Measurements from ENCODE around the gene FTO. TPM values are rescaled to one million over a fixed set of nuclear protein-coding genes. Genes with fewer than 3 reads are reported as not detected.

The FTO gene
- total RNA-seq, 2 experiments from 2014 or later: 48.6 to 53.2 TPM

DNA sequence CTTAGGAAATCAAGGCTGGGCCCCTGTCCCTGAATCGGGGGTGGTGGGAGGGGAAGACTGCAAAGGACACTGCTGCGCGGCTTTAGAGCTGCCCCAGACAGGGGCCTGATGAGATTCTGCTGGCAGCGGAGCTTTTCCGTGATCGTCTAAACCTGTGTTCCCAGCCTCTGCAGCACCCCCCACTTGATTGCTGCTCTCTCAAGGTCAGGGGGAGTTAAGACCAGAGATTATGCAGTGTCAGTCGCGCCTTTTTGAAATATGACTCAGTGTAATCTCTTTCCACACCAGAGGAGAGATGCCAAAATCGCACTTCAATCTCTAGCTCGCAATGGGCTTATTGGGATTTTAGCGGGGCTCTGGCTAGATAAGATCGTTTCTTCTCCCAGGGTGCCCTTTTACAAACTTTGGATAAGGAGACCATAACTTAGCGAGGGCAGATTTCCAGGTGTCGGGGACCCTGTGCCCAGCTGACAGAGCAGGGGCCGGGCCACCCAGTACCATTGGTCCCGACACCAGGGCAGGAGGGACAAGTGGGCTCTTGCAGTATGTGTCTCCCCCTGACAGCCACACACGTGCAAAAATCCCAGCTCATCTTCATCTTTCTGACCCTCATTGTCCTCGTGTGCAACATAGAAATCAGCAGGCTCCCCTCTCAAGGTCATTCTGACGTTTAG lies 495.7 kb downstream of the FTO start:
- H3K36me3 Mint-ChIP-seq (ENCODE audit: low read depth): no peaks in the 10 kb centered on the region
- ATAC-seq (no peak), DNase-seq (no peak)
- H3K4me3 Mint-ChIP-seq: no peak overlapping the region
- peaks cover 5% of the 10 kb centered on the region for H3K27me3 Mint-ChIP-seq
- H3K9me3 Mint-ChIP-seq: no peaks in the 10 kb centered on the region
- intact Hi-C loops (cut with micrococcal nuclease): no loop called here
- ChIA-PET CTCF (no interaction called here), POLR2A (no interaction called here)
- H3K27ac Mint-ChIP-seq: no peak overlapping the region
- no peak for TF ChIP-seq CTCF (IDR thresholded peaks at IDR 0.05)
- no peaks in the 10 kb centered on the region for H3K4me1 Mint-ChIP-seq (ENCODE audit: low read depth)

- ATAC-seq (no peak), DNase-seq (no peak)
- no peak for TF ChIP-seq CTCF (IDR thresholded peaks at IDR 0.05)
- Mint-ChIP-seq H3K36me3 (ENCODE audit: low read depth) (no peaks in the 10 kb centered on the region), H3K4me1 (ENCODE audit: low read depth) (no peaks in the 10 kb centered on the region), H3K9me3 (no peaks in the 10 kb centered on the region), H3K27me3 (peaks cover 3% of the 10 kb centered on the region), H3K4me3 (no peak overlapping the region), H3K27ac (no peak overlapping the region)
- ChIA-PET CTCF (no interaction called here), POLR2A (no interaction called here)
- intact Hi-C loops (cut with micrococcal nuclease): no loop called here
Measured at GRCh38 chr16:54200161-54200534, 496.2 kb downstream of the FTO start.

DNA sequence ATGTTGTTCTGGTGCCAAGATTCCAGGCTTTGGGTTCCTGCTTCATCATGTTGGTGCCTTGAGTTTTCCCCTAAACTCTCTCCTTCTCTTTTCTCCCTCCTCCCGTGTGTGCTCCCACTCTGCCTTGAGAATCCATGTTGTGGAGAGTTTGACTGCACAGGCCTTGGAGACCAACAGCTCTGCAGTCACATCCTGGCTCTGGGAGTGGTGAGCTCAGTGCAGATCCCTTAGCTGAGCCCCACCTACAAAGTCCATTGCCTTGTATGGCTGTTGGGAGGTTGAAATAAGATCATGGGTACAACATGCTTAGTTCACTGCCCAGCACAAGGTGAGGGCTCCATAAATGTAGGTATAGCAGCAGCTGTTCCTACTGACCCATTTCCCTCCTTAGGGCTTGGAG lies 496.8 kb downstream of the FTO start:
- intact Hi-C loops (cut with micrococcal nuclease): no loop called here
- H3K4me1 Mint-ChIP-seq (ENCODE audit: low read depth): no peaks in the 10 kb centered on the region
- H3K9me3 Mint-ChIP-seq: no peaks in the 10 kb centered on the region
- no peaks in the 10 kb centered on the region for H3K36me3 Mint-ChIP-seq (ENCODE audit: low read depth)
- H3K27me3 Mint-ChIP-seq: no peaks in the 10 kb centered on the region
- no peak overlapping the region for H3K4me3 Mint-ChIP-seq
- no peak for TF ChIP-seq CTCF (IDR thresholded peaks at IDR 0.05)
- no peak overlapping the region for H3K27ac Mint-ChIP-seq
- DNase-seq (no peak), ATAC-seq (no peak)
- ChIA-PET POLR2A (no interaction called here), CTCF (no interaction called here)

DNA sequence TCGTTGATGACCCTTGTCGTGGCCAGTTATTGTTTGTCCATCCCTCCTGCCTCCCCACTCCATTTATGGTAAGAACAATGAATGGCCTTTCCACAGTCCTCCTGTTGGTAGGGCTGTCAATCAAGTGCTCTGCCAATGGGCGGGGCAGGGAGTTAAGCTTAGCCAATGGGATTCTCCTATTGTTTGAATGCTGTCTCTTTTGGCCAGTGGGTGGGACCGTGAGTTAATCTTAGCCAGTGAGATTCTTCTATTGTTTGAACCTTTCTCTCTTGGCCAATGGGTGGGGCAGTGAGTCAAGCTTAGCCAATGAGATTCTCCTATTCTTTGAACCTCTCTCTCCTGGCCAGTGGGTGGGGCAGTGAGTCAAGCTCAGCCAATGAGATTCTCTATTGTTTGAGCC lies 497.2 kb downstream of the FTO start:
- ChIA-PET POLR2A (no interaction called here), CTCF (no interaction called here)
- Mint-ChIP-seq H3K4me3 (no peak overlapping the region), H3K4me1 (ENCODE audit: low read depth) (no peaks in the 10 kb centered on the region), H3K9me3 (no peaks in the 10 kb centered on the region), H3K27ac (no peak overlapping the region), H3K27me3 (no peaks in the 10 kb centered on the region), H3K36me3 (ENCODE audit: low read depth) (no peaks in the 10 kb centered on the region)
- no peak for ATAC-seq
- DNase-seq: no peak
- intact Hi-C loops (cut with micrococcal nuclease): no loop called here
- no peak for TF ChIP-seq CTCF (IDR thresholded peaks at IDR 0.05)

Other genes starting within 250 kb of the FTO start
- gene AKTIP, start 200.9 kb upstream of the FTO start, total RNA-seq: 10 to 100 TPM; 24.4 to 24.7 TPM
- gene RPGRIP1L, start 297 bp upstream of the FTO start, total RNA-seq: 1 to 10 TPM; 6.0 to 6.2 TPM

Measured in activated CD8-positive, alpha-beta T cell treated with anti-CD3 and anti-CD28 coated beads for 36 hours (primary cell).